GM21576 (cell line): Measurements from ENCODE around the gene TFAM.
"Not testable (repeated sequence)": the region's sequence is repeated elsewhere in the genome, so short reads cannot be mapped to it uniquely, and the experiment has no call there.

Experiments used
- ATAC-seq: cut with Tn5 transposase; IDR thresholded peaks from one replicate; pipeline ENCODE4 v1.9.1; 2021; ENCODE audit warnings: mild to moderate bottlenecking, moderate library complexity; ENCODE audit not compliant: unreplicated experiment

Gene TFAM

GRCh38 chr10:58372607-58373441 lies 12.4 kb upstream of the TFAM start:
- ATAC-seq, result peak; percentile 77

GRCh38 chr10:58373442-58373827 lies 11.8 kb upstream of the TFAM start:
- peak; percentile 16 for ATAC-seq

- ATAC-seq, result no peak
Measured at GRCh38 chr10:58382489-58382995, 2.7 kb upstream of the TFAM start.

- peak; percentile 53 for ATAC-seq
Measured at GRCh38 chr10:58384095-58384494, 1.1 kb upstream of the TFAM start.

GRCh38 chr10:58384544-58384998 lies 639 bp upstream of the TFAM start:
- no peak for ATAC-seq

GRCh38 chr10:58385784-58386112 lies 538 bp downstream of the TFAM start:
- peak; percentile 6 for ATAC-seq

GRCh38 chr10:58389024-58389423 lies 3.8 kb downstream of the TFAM start:
- no peak for ATAC-seq

GRCh38 chr10:58393317-58393716 lies 8.1 kb downstream of the TFAM start:
- no peak for ATAC-seq

- no peak for ATAC-seq
Measured at GRCh38 chr10:58394471-58394870, 9.3 kb downstream of the TFAM start.

GRCh38 chr10:58396057-58396456 lies 10.8 kb downstream of the TFAM start:
- ATAC-seq, result no peak

- no peak for ATAC-seq
Measured at GRCh38 chr10:58397830-58398229, 12.6 kb downstream of the TFAM start.

GRCh38 chr10:58399410-58399809 lies 14.2 kb downstream of the TFAM start:
- no peak for ATAC-seq

GRCh38 chr10:58400609-58401008 lies 15.4 kb downstream of the TFAM start:
- ATAC-seq, result no peak

- ATAC-seq, result no peak
Measured at GRCh38 chr10:58404001-58404400, 18.8 kb downstream of the TFAM start.

GRCh38 chr10:58409956-58410610 lies 24.9 kb downstream of the TFAM start:
- no peak for ATAC-seq

GRCh38 chr10:58412502-58412961 lies 27.3 kb downstream of the TFAM start:
- ATAC-seq, result no peak

GRCh38 chr10:58414270-58415041 lies 29.2 kb downstream of the TFAM start:
- no peak for ATAC-seq

GRCh38 chr10:58415757-58416156 lies 30.5 kb downstream of the TFAM start:
- no peak for ATAC-seq

- ATAC-seq, result not testable (repeated sequence)
Measured at GRCh38 chr10:58417902-58418301, 32.7 kb downstream of the TFAM start.

- no peak for ATAC-seq
Measured at GRCh38 chr10:58424176-58424575, 39.0 kb downstream of the TFAM start.

- ATAC-seq, result not testable (repeated sequence)
Measured at GRCh38 chr10:58428436-58428835, 43.2 kb downstream of the TFAM start.
